COLO829 (cell line): Measurements from ENCODE around the gene RAD1.
A peak's percentile ranks its signal among the peaks of the same experiment; 100 is the strongest.
"Not testable (repeated sequence)": the region's sequence is repeated elsewhere in the genome, so short reads cannot be mapped to it uniquely, and the experiment has no call there.

Experiments used
- DNase-seq: peaks from one replicate; pipeline ENCODE4 v3.0.0; 2012; ENCODE audit warnings: low spot score

The RAD1 gene, protein sequence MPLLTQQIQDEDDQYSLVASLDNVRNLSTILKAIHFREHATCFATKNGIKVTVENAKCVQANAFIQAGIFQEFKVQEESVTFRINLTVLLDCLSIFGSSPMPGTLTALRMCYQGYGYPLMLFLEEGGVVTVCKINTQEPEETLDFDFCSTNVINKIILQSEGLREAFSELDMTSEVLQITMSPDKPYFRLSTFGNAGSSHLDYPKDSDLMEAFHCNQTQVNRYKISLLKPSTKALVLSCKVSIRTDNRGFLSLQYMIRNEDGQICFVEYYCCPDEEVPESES

DNA sequence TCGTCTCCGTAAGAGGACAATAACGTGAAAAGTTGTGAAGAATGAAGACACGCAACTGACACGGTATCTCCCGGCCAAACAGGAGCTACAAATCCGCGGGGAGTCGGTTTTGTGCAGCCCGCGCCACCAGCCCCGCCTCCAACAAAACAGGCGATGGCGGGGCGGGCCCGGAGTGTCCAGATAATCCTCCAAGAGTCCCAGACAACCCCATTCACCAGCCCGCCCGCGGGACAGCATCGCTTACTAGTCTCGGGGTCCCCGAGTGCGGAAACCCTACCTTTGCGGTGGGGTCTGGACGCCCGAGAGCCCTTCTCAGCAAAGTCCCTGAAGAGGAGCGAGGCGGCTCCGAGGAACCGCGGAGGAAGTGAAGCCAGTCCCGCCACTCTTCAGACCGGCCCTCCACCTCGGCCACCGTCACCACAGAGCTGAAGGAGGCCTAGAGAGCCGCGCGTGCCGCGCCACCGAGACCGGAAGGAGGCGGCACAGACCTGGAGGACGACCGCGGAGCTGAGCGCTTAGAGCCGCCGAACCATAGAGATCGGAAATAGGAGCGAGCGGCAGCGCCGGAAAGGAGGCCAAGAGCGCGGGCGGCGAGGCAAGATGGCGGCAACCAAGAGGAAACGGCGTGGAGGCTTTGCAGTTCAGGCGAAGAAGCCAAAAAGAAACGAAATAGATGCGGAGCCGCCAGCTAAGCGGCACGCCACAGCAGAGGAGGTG, at the start of gene RAD1, which contains the start of gene BRIX1:
RAD1 (minus strand) TSS at position 366 of the 717 bp plus-strand sequence. CDS start 612 bp downstream, outside the sequence.
BRIX1 (plus strand) TSS at position 573 of the 717 bp plus-strand sequence; CDS start at position 601, 28 bp downstream.
- peak; percentile 68 for DNase-seq

DNA sequence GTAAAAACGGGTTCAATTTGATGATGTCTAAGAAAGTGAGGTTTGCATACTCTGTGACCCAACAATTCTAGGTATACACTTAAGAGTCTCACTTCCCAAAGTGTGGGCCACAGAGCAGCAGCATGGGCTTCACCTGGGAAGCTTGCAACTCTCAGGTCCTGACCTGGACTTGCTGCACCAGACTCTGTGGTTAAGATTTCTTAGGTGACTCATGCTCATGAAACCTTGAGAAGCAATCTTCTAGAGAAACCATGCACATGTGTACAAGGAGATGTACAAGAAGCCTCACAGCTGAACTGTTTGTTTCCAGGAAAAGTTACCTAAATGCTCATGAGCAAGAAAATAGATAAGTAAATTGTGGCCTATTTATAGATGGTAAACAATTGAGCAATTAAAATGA, 44.0 kb upstream of the RAD1 start:
- no peak for DNase-seq

DNA sequence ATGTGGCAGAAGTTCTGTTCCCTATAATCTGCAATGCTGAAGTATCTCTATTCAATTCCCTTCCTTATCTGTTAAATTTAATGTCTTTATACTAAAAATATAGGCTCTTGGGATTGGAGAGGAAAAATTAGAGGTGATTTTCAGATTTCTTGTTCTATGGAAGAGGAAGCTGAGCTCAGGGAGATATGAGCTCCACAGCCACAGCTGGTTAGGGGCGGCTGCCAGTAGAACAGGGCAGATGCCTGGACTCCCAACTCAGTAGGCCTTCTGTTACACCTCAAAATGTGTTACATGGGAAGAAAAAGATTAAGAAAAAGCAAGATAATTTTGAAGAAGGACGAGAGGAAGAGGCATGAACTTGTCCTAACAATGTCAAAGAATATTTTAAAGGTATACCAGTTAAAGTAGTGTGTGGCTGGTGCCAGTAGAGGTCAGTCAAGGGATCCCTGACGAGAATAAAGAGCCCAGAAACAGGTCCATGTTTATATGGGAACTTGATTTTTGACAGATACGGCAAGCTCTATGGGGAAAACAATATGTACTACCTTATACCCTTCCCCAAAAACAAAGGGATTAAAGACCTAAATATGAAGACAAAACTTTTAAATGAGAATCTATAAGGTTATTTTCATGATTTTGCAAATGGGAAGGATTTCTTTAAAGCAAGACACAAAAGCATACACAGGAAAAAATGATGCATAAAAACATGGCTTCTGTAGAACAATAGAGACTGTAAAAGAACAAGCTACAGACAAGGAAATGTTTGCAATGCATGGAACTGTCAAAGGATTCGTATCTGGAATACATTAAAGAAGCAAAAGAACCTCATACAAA, 42.8 kb upstream of the RAD1 start:
- peak; percentile 21 for DNase-seq

DNA sequence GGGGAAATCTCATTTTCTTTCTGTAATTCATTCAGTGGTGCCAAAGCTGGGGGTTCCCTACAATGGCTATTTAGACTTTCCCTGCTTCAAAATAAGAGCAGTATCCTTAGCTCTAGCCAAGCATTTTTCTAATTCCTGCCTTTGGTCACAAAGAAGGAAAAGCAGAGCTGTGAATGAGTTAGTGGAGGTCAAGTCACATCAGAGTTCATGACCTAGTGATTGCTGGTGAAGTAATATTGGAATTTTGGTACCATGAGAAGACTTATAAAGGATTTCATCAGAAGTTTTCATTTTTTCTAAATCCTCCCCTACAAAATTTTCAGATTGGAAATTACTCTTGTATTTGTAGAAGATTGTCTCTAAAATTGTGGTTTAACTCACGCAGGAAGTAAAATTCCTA, 42.0 kb upstream of the RAD1 start:
- DNase-seq, result no peak

DNA sequence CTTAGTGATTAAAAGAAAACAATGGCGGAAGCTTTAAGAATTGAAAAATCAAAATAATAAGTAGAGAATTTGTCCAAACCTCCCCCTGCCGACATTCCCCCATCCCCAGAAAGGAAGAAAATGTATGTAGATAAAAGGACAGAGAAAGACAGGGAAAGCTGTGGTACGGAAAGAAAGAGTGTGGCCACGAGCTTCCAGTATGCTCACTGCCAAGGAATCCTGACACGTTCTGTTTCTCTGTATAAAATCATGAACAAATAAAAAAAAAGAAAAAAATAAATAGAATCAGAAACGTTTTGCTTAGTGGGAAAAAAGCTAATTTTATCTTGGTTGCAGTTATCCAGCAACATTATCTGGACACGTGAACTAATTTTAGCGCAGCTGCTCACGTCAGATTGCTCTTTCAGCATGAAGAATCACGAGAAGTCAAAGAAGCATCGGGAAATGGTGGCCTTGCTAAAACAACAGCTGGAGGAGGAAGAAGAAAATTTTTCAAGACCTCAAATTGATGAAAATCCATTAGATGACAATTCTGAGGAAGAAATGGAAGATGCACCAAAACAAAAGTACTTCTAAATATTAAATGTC, 29.2 kb upstream of the RAD1 start:
- no peak for DNase-seq

DNA sequence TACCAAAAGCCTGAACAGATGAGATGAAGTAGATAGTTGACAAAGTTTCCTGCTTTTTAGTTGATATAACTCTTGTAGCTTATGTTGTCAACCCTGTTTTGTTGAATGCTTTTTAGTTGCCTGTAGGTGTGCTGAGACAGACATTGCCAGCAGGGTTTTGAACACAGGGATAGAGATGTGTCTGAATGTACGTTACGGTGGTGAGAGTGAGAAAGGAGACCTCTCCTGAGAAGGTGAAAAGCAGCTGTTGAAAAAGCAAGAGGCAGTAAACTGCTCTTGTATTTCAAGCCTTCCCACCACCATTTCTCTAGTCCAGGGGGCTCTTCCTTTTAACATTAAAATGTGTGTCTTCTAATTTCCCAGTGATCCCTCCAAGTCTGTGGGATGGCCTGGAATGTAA, 28.7 kb upstream of the RAD1 start:
- no peak for DNase-seq

DNA sequence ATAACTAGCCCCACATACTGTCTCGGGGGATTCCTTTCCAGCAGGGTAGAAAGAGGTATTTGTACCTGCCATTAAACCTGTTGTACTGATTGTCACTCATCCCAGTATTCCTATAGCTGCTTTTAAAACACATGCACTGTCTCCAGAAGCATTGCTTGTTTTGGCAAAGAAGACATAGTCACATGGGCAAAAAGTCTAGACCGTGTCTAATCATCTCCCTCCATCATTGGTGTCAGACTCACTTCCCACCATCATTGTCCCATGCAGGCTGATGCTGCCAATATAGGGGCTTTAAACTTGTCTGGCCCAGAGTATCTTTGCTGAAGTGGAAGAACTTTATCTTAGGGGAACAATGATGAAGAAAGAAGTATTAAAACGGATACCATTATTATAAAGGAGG, 26.6 kb upstream of the RAD1 start:
- DNase-seq, result no peak

DNA sequence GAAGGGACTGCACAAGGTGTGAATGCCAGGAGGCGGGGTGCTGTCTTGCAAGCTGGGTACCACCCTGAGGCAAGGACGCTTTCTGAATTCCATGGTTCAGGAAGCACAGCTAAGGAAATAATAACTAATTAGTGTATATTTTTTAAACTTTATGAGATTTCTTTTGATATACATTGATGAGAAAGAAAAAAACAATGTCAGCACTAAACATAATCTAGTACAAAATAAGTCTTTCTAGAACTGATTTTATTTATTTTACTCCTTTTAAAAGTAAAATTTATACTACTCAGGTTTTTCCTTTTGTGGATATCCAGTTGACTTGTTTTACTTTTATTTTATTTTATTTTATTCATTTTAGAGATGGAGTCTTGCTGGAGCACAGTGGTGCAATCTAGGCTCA, 17.6 kb upstream of the RAD1 start:
- no peak for DNase-seq

DNA sequence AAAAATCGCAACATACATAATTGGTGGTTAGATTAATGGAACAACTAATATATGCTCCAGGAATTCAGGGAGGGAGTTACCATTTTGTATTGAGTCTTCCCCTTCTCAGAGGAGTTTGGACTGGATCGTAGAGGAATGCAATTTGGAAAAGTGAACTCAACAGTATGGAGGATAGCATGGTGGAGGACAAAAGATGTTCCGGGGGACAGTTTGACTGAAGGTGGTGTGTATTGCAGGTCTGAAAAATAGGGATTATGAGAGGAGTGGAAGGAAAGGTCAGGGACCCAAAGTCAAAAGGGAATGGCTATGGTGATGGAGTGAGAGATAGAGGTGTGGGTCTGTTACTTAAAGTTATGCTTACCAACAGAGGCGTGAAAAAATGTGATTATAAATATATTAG, 15.6 kb upstream of the RAD1 start:
- DNase-seq, result no peak

DNA sequence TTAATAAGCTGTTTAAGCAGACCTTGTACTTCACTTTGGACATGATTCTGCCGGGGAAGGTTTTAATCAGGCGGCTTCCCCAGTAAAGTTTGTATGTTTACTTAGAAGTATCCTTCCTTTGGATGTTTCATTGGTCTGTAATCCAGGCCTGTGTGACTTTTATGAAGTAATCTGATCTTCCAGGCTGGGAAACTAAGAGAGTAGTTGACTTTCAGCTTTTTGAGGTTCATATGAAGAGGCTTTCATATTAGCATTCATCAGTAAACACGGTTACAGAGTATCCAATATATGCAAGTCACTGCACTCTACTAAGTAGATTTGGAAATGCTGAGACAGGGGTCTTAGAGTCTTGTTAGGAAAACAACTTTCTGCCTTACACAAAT, 15.1 kb upstream of the RAD1 start:
- no peak for DNase-seq

DNA sequence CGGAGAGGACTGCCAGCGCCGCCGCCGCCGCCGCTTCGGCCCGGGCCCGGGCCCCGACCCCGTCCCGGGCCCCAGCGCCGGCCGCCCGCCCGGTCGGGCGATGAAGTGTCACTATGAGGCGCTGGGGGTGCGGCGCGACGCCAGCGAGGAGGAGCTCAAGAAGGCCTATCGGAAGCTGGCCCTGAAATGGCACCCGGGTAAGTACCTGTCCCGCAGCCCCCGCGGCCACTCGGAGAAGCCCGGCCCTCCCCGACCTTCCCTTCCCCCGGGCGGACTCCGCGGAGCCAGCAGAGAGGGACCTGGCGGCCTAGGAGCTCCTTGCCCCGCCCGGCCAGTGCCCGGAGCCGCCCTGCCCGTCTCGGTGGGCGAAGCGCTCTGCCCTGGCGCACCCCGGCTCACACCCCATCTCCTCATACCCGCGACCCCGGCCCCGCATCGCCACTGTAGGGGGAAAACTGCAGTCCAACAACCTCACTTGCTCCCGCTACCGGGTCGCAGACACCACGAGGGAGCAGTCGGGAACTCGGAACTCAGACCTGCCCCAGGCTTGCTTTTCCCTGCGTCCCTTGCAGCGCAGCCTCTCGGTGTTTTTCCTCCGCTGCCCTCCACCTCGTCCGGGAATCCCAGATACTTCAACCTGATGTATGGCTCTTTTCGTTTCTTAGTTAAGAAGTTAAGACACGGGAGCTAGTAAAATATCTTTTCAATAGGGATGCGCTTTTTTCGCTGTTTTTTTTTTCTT, 14.6 kb upstream of the RAD1 start:
- DNase-seq, result peak; percentile 22

DNA sequence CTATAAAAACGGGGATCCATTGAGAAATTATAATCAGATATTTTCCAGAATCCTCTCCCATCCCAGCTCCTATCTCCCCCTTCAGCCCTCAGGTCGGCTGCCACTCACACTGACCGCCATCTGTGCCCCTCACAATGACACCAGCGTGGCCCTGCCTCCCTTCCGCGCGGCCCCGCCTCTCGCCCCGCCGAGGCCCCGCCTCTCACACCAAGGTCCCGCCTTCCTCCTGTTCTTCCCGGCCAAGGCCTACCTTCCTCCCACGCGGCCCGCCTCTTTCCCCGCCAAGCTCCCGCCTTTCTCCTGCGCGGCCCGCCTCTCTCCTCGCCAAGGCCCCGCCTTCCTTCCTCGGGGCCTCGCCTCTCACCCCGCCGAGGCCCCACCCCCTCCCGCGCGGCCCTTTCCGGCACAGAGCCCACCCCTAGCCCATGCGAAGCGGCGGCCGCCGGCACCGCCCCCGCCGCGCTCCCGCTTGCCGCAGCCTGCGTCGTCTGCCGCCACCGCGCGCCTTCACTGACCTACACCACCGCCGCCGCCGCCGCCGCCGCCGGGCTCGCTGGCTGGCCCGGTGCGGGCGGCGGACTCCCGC, 13.9 kb upstream of the RAD1 start, which contains the start of gene DNAJC21:
DNAJC21 (plus strand) TSS at position 426 of the 586 bp plus-strand sequence. CDS start 261 bp downstream, outside the sequence.
- peak; percentile 97 for DNase-seq

DNA sequence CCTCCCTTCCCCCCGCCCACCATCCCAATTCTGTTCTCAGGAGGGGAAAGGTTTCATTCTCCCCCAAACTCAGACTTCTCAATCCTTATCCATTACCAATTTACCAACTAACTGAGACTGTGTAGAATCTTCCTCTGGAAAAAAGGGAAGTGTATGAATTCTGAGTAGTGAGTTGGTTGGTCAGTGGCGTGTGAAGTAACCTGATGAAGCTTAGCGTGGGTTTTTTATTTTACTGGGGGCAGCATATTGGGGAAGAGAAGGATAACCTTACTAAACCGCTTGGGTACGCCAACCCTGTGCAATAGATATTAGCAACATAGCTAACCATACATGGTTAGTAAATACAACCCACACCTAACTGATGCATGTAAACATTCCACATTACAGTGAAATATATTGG, 13.0 kb upstream of the RAD1 start:
- no peak for DNase-seq

DNA sequence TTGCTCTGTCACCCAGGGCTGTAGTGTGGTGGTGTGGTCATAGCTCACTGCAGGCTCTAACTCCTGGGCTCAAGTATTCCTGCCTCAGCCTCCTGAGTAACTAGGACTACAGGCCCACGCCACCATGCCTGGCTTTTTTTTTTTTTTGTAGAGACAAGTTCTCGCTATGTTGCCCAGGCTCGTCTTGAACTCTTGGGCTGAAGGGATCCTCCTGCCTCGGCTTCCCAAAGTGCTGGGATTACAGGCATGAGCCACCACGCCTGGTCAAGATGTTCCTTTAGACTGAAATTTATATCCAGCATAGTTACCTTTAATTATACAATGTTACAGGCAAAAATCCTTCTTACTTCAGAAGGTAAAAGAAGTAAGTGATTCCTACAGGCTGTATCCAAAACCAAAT, 12.5 kb upstream of the RAD1 start:
- DNase-seq, result no peak

DNA sequence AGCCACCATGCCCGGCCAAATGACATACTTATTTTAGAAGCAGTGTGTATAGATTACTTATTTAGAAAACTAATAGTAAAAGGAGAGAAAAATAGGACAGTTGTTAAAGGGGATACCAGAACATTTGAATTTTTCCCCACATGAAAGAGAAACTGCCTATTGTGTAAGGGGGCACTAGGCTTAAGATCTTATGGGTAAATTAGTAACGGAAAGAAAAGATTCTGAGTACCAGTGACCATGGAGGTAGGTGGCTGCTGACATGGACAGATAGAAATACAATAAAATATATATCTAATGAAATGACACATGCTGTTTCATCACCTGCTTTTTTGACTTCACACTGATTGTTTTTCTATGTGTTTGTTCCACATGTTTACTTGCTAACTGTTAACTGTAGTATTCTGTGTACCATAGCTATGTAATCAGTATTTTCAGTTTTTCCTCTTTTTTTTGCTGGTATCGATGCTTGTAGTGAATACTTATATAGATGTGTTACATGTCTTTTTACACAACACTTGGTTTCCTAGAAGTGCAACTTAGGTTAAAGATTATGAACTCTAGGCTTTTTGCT, 11.1 kb upstream of the RAD1 start:
- no peak for DNase-seq

DNA sequence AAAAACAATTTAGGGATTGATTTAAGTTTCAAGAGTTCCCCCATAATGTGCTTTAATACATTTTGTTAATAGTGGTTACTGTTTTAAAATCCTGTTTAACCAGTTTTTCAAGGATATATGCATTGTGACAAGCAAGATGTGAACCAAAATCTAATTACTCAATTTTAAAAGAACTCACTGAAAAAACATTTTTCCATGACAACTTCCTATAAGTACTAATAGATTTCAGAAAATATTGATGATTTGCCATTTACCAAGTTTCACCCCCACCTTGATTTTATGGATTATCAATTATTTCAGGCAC, 9.1 kb upstream of the RAD1 start:
- no peak for DNase-seq

DNA sequence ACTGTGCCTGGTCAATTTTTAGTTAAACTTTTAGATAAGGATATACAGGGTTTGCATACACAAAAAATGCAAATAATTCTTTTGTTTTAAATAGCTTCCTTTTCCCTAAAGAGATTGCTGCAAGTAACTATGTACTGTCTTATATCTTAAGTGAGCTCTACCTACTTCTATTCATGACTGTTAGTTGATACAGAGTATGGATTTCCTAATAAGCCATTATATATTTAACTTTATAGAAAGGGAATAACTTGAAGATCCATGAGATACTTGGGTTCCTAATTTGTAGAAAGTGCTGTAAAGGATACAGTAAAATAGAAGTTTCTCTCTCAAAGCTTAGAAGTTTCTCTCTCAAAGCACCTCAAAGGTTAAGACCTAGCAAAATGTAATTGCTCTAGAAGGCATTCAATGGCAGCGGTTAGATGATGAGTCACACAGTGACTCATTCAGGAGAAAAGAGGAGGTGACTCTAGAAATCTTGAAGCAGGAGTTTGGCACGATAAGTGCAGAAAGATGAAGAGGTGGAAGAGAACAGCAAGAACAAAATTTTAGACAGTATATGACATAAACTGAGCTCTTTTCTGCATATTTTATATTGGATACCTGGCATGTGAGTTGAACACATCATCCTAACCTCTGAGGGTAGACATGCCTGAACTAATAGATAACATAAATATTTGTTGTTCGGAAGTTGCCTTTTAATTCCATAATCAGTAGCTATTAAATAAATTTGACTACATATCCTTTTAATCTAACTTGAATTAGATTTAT, 8.6 kb upstream of the RAD1 start:
- peak; percentile 41 for DNase-seq

DNA sequence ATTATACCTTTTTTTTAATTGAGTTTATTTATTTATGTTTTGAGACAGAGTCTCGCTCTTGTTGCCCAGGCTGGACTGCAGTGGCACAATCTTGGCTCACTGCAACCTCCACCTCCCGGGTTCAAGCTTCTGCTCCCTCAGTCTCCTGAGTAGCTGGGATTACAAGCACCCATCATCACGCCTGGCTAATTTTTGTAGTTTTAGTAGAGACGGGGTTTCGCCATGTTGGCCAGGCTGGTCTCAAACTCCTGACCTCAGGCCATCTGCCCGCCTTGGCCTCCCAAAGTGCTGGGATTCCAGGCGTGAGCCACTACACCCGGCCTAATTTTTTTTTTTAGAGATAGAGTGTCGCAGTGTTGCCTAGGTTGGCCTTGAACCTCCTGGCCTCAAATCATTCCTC, 8.0 kb upstream of the RAD1 start:
- DNase-seq, result not testable (repeated sequence)

DNA sequence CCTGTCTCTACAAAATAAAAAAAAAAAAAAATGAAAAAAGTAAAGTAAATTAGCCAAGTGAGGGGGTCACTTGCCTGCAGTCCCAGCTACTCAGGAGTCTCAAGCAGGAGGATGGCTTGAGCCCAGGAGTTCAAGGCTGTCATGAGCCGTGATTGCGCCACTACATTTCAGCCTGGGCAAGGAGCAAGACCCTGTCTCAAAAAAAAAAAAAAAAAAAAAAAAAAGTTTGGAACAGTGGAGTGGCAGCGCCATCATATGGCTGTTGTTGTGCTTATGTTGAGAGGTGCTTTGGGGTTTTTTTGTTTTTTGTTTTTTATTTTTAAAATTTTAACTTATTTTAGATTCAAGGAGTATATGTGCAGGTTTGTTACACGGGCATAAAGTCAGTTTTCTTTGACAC, 3.8 kb upstream of the RAD1 start:
- DNase-seq, result no peak

DNA sequence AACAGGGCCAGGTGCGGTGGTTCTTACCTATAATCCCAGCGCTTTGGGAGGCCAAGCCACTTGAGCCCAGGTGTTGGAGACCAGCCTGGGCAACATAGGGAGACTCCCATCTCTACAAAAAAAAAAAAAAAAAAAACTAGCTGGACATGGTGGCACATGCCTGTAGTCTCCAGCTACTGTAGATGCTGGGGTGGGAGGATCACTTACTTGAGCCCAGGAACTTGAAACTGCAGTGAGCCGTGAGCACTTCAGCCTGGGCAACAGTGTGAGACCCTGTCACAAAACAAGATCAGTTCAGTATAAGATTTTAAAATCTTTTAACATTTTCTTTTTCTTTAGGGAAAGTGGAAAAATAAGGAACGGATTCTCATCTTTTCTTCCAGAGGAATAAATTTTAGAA, 2.7 kb upstream of the RAD1 start:
- DNase-seq, result no peak
